GM06990 (cell line): ENCODE results near the gene SCNN1G.
"Not testable (repeated sequence)": the region's sequence is repeated elsewhere in the genome, so short reads cannot be mapped to it uniquely, and the experiment has no call there.

ENCODE experiments used
- DNase-seq: peaks from one replicate; pipeline ENCODE4 v3.0.0-alpha.2; 2011; ENCODE audit not compliant: insufficient read length; ENCODE audit errors: extremely low read depth
- H3K27me3 ChIP-seq: replicated peaks from 2 replicates; pipeline ENCODE4 v1.6.0; 2011; ENCODE audit warnings: low read length; ENCODE audit not compliant: control insufficient read depth, insufficient read depth
- H3K36me3 ChIP-seq: 2 replicates; pipeline ENCODE4 v1.5.1; 2011; ENCODE audit warnings: low read length; ENCODE audit not compliant: control insufficient read depth, insufficient read depth
- H3K4me3 ChIP-seq: replicated peaks from 2 replicates; pipeline ENCODE4 v1.5.1; 2011; ENCODE audit warnings: low read depth, mild to moderate bottlenecking, control low read depth, low read length
- TF ChIP-seq, protein P1 (sequence below): IDR thresholded peaks from 2 replicates; pipeline ENCODE4 v1.5.1; 2011; ENCODE audit warnings: low read length, control low read depth, mild to moderate bottlenecking, inconsistent platforms; ENCODE audit not compliant: insufficient read depth, poor library complexity, severe bottlenecking

The SCNN1G gene

DNA sequence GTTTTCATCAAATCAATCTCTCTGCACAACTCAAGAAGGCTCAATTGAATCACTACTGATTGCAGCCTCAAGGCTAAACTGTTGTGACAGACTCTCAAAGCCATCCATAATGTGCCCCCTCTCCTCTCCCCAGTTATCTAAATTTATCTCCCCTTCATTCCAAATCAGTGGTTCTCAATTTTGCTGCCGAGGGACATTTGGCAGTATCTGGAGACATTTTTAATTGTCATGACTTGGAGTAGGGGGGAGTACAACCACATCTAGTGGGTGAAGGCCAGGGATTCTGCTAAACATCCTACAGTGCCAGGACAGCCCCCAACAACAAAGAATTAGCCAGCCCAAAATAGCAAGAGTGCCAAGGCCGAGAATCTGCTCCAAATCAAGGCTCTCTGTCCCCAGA is 42.4 kb upstream of the SCNN1G start:
- no peak for DNase-seq
- Histone ChIP-seq H3K27me3 (no peaks in the 10 kb centered on the region), H3K36me3 (no peaks in the 10 kb centered on the region), H3K4me3 (no peak overlapping the region)
- TF ChIP-seq, protein P1, sequence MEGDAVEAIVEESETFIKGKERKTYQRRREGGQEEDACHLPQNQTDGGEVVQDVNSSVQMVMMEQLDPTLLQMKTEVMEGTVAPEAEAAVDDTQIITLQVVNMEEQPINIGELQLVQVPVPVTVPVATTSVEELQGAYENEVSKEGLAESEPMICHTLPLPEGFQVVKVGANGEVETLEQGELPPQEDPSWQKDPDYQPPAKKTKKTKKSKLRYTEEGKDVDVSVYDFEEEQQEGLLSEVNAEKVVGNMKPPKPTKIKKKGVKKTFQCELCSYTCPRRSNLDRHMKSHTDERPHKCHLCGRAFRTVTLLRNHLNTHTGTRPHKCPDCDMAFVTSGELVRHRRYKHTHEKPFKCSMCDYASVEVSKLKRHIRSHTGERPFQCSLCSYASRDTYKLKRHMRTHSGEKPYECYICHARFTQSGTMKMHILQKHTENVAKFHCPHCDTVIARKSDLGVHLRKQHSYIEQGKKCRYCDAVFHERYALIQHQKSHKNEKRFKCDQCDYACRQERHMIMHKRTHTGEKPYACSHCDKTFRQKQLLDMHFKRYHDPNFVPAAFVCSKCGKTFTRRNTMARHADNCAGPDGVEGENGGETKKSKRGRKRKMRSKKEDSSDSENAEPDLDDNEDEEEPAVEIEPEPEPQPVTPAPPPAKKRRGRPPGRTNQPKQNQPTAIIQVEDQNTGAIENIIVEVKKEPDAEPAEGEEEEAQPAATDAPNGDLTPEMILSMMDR: no peak

DNA sequence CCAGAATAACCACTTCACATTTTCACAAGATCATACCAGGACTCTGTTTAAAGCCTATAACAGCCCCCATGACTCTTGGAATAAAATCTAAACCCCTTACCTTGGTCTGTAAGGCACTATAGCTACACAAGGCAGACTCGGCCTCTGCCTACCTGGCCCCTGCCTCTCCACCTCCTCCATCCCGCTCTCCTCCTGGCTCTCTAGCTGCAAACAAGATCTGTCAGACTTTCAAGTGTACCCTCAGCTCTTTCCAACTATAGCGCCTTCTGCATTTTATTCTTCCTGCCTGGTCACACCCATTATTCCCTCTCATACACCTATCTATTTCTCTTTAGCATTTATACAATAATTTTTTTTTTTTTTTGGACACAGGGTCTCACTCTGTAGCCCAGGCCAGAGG is 41.5 kb upstream of the SCNN1G start:
- DNase-seq: no peak
- TF ChIP-seq, protein P1: no peak
- no peak overlapping the region for H3K4me3 ChIP-seq
- no peaks in the 10 kb centered on the region for H3K27me3 ChIP-seq
- no peaks in the 10 kb centered on the region for H3K36me3 ChIP-seq

DNA sequence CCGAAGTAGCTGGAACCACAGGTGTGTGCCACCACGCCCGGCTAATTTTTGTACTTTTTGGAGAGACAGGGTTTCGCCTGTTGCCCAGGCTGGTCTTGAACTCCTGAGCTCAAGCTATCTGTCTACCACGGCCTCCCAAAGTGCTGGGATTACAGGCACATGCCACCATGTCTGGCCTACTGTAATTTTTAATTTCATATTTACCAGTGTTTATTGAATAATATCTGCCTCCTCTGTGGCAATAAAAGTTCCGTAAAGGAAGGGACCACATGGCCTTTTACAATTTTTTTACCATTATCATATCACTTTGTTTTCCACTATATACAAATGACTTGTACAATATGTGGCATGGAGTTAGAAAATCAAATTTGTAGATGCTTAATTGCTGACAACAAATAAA is 41.0 kb upstream of the SCNN1G start:
- no peak for DNase-seq
- Histone ChIP-seq H3K36me3 (no peaks in the 10 kb centered on the region), H3K4me3 (no peak overlapping the region), H3K27me3 (no peaks in the 10 kb centered on the region)
- TF ChIP-seq, protein P1: no peak

- Histone ChIP-seq H3K27me3 (no peaks in the 10 kb centered on the region), H3K36me3 (no peaks in the 10 kb centered on the region), H3K4me3 (no peak overlapping the region)
- TF ChIP-seq, protein P1: no peak
- no peak for DNase-seq
Observed at GRCh38 chr16:23141959-23142740, 40.4 kb upstream of the SCNN1G start.

DNA sequence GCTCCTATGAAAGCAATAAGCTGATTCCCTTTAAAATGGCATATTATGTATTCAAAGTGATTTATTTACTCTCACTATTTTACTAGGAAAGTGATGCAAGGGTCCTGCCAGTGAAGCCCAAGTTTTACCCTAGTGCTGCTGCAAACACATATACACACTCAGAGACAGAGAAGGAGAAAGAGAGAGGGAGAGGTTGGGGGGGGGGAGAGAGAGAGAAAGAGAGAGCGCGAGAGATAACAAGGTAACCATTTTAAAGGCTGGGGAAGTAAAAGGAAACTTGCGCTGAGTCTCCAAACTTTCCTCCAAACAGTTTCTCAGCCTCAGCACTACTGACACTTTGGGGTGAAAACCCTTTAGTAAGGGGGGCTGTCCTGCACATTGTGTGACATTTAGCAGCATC is 39.2 kb upstream of the SCNN1G start:
- TF ChIP-seq, protein P1: no peak
- no peak overlapping the region for H3K4me3 ChIP-seq
- no peak for DNase-seq
- no peaks in the 10 kb centered on the region for H3K27me3 ChIP-seq
- H3K36me3 ChIP-seq: no peaks in the 10 kb centered on the region

GRCh38 chr16:23144393-23144792 is 38.2 kb upstream of the SCNN1G start:
- DNase-seq, H3K4me3 ChIP-seq, H3K36me3 ChIP-seq, H3K27me3 ChIP-seq: not testable (repeated sequence)
